Inferior parietal cortex (tissue), 1 donor: ENCODE results near the gene KRT9.

ENCODE experiments used
- DNase-seq: peaks from one replicate; pipeline ENCODE4 v3.0.0-alpha.2; 2016; ENCODE audit errors: extremely low spot score

KRT9 gene

DNA sequence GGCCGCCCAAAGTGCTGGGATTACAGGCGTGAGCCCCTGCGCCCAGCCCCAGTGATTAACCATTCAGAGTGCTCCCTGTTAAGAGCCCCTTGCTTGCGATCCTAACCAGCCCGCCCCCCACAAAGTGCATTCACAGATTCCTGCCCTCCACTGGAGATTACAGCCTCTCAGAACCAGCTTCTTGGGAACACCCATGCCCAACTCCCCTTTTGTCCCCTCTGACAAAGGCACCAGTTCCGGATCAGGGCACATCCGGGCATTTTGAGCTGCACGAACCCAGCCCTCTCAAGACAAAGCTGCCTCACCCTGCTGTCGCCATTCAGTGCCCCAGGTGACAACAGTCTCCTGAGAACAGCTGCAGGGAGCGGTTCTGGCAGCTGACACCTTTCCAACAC is 42.9 kb downstream of the KRT9 start:
- DNase-seq: no peak

GRCh38 chr17:41527063-41528023 is 44.5 kb downstream of the KRT9 start:
- no peak for DNase-seq

GRCh38 chr17:41524261-41524660 is 47.6 kb downstream of the KRT9 start:
- DNase-seq: no peak

DNA sequence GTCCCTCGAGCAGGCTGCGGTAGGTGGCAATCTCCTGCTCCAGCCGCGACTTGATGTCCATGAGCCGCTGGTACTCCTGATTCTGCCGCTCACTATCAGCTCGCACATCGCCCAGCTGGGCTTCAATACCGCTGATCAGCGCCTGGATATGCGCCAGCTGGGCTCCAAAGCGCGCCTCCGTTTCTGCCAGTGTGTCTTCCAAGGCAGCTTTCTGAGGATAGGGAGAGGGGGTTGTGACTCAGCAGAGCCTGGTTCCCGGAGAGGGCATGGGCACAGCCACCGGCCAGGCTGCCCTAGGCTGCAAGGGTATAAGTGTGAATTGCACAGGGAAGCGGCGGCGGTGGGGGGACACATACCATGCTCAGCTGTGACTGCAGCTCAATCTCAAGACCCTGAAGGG is 48.1 kb downstream of the KRT9 start:
- DNase-seq: no peak

GRCh38 chr17:41523225-41523593 is 48.6 kb downstream of the KRT9 start:
- DNase-seq: no peak

- no peak for DNase-seq
Measured at GRCh38 chr17:41522301-41523224, 49.3 kb downstream of the KRT9 start.

- DNase-seq: no peak
Measured at GRCh38 chr17:41521574-41522261, 50.1 kb downstream of the KRT9 start.

DNA sequence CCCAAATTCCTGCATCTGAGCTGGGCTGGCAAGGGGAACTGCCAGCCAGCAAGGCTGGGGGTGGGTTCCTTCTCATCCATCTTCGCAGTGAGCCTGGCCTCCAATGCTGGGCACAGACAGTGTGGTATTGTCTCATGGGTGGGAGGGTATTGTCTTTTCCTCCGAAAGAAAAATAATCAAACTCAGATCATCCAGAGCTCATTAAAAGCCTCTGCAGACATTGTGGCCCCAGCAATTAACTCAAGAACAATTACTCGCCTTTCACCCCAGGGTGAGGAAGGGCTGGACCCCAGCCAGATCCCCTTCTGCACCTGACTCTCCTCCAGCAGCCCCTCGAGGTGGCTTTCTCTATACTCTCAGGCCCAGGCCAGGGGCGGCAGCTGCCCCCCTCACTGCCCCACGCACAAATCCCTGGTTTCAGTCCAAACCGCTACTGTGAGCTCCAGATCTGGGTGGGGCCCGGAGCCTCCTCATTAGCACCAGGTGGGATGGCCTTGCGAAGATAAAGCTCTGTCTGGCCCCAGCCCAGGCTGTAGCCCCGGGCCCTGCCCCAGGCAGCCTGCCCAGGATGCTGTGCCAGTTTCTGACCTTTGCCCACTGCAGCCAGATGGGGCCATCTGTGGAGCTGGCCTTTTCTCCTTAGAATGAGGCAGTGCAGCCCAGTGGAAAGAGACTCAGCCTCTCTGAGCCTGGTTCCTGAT is 50.9 kb downstream of the KRT9 start:
- DNase-seq: no peak

DNA sequence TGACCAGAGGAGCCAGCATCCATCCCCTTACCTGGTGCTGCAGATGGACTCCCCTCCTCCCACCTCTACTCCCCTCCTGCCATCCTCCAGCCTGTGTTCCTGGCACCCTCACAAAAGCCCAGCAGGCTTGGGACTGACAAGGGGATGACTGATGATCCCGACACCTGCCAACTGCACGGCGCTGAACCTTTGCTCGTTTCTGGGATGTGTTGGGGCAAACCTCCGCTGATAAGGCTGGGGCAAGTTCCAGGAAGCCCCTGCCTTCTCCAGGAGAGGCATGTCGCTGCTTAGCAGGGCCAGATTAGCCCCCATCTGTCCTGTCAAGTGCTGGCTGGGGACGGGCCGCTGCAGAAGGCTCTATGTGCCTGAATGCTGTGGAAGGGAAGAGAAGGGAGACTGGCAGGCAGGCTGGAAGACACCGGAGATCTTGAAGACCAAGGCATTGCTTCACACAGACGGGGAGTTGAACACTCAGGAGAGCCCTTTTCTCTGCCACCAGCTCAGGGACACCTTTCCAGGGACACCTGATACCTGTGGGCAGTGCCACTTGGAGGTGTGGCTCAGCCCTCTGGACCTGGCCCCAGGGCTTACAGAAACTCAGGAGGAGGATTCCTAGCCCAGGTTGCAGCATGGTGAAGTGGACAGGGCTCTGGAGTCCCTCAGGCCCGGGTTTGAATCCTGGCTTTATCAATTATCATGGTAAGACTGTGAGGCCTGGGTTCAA is 52.2 kb downstream of the KRT9 start:
- no peak for DNase-seq

GRCh38 chr17:41518789-41519449 is 52.9 kb downstream of the KRT9 start, which contains the start of gene KRT15:
Gene KRT15 (minus strand): TSS chr17:41518890. CDS start chr17:41518827, 63 bp downstream.
- no peak for DNase-seq

GRCh38 chr17:41518031-41518430 is 53.8 kb downstream of the KRT9 start:
- DNase-seq: no peak

DNA sequence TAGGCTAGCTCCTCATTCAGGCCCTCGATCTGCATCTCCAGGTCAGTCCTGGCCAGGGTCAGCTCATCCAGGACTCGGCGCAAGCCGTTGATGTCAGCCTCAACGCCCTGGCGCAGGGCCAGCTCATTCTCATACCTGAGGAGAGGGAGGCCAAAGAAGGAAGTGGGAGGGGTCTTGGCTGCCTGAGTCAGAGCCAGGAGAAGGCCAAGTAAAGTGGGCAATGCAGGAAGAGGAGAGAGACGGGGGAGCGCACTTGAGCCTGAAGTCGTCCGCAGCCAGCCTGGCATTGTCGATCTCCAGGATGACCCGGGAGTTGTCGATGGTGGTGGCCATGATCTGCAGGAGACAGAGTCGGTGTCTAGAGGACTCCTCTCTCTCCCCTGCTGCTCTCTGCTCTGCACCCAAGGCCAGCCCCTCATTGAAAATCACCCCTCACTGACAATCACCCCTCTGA is 55.0 kb downstream of the KRT9 start:
- DNase-seq: no peak

GRCh38 chr17:41516147-41516829 is 55.6 kb downstream of the KRT9 start:
- DNase-seq: no peak
